A673 (cell line): ENCODE data around the gene MSH5. TPM values are rescaled to one million over a fixed set of nuclear protein-coding genes. Genes with fewer than 3 reads are reported as not detected.

Source experiments
- BruUV-seq: library from RNA; stranded (reverse); fragments of 400-500 nt; replicated peaks from 2 replicates; lab custom pipeline; 2021; lab: Mats Ljungman, UMichigan
- CTCF ChIA-PET: fragments of 300-600 bp; sonication (Branson Sonifier 250); formaldehyde crosslinking; loops from one replicate; lab custom pipeline; 2022; ENCODE audit warnings: antibody characterized with exemption; lab: Charles Lee
- POLR2A ChIA-PET: fragments of 300-600 bp; sonication (Branson Sonifier 250); formaldehyde crosslinking; loops from one replicate; lab custom pipeline; 2022; ENCODE audit warnings: antibody characterized with exemption; ENCODE audit not compliant: low non-redundant PET; lab: Charles Lee
- DNase-seq: peaks from one replicate; pipeline ENCODE4 v3.0.0-alpha.2; 2015; ENCODE audit warnings: low spot score
- H3K27ac ChIP-seq: fragments of 200-600 bp; sonication (generic); 2 replicates; pipeline ENCODE4 v1.5.1; 2016; ENCODE audit warnings: mixed run types, low read depth, mild to moderate bottlenecking, mixed read lengths, antibody characterized with exemption, low read length; ENCODE audit not compliant: poor library complexity, severe bottlenecking
- H3K27me3 ChIP-seq: fragments of 200-600 bp; sonication (generic); replicated peaks from 2 replicates; pipeline ENCODE4 v1.6.1; 2017; ENCODE audit warnings: mixed run types, low read depth, mild to moderate bottlenecking, mixed read lengths, antibody characterized with exemption, low read length; ENCODE audit not compliant: insufficient read depth, poor library complexity
- H3K36me3 ChIP-seq: fragments of 200-600 bp; sonication (generic); 2 replicates; pipeline ENCODE4 v1.6.1; 2016; ENCODE audit warnings: mixed run types, mild to moderate bottlenecking, mixed read lengths, antibody characterized with exemption, low read length; ENCODE audit not compliant: insufficient read depth, poor library complexity, severe bottlenecking
- H3K4me1 ChIP-seq: fragments of 200-600 bp; sonication (generic); 2 replicates; pipeline ENCODE4 v1.6.1; 2017; ENCODE audit warnings: mixed run types, mild to moderate bottlenecking, mixed read lengths, antibody characterized with exemption, low read length; ENCODE audit not compliant: insufficient read depth, poor library complexity, severe bottlenecking
- H3K4me3 ChIP-seq: fragments of 200-600 bp; sonication (generic); 2 replicates; pipeline ENCODE4 v1.5.1; 2016; ENCODE audit warnings: low read depth, mixed run types, mild to moderate bottlenecking, mixed read lengths, low read length; ENCODE audit not compliant: poor library complexity, severe bottlenecking
- H3K9me3 ChIP-seq: fragments of 200-600 bp; sonication (generic); 2 replicates; pipeline ENCODE4 v1.6.1; 2016; ENCODE audit warnings: mixed run types, low read depth, mild to moderate bottlenecking, mixed read lengths, antibody characterized with exemption, low read length; ENCODE audit not compliant: poor library complexity, severe bottlenecking
- EZH2 ChIP-seq: fragments of 200-600 bp; sonication (generic); IDR thresholded peaks from 2 replicates; pipeline ENCODE4 v1.6.1; 2017; ENCODE audit warnings: borderline replicate concordance, low read depth, mild to moderate bottlenecking, mixed read lengths, antibody characterized with exemption, low read length; ENCODE audit not compliant: poor library complexity, severe bottlenecking
- intact Hi-C: fragments of 100-400 bp; cut with micrococcal nuclease; formaldehyde crosslinking; loops from one replicate; pipeline ENCODE4 v1.10.0; 2022; ENCODE audit not compliant: unreplicated experiment
- total RNA-seq: library from RNA; stranded (reverse); gene quantifications from 2 replicates; pipeline ENCODE4 v1.2.3, GENCODE V29; 2021
- TF ChIP-seq, protein P1 (sequence below): fragments of 300-800, 200-600 bp; sonication (generic); conservative IDR thresholded peaks from 2 replicates; pipeline ENCODE4 v1.5.1; 2017; ENCODE audit warnings: low read depth, mild to moderate bottlenecking, antibody characterized with exemption, low read length, moderate library complexity, mixed read lengths

Gene MSH5
- total RNA-seq, 1 experiment from 2014 or later = 76.4 TPM

DNA sequence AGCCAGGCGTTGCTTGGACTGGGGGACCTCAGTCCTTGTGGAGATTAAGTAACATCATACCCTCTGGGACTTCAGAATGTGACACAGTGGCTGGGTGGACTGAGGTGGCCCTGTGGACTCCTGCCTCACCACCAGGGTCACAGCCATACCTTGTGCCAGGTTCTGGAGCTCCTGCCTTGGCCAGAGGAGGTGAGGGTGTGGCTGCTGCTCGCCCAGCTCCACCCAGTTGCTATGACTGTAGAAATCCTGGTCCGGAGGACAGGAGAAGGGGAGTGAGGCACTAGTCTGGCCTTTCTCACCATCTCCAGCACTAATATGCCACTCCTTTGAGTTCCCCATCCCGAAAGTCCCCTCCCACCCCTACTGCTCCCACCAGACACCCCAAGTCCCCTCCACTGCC, 35.4 kb downstream of the MSH5 start:
- no TSS peak for BruUV-seq
- TF ChIP-seq, protein P1, sequence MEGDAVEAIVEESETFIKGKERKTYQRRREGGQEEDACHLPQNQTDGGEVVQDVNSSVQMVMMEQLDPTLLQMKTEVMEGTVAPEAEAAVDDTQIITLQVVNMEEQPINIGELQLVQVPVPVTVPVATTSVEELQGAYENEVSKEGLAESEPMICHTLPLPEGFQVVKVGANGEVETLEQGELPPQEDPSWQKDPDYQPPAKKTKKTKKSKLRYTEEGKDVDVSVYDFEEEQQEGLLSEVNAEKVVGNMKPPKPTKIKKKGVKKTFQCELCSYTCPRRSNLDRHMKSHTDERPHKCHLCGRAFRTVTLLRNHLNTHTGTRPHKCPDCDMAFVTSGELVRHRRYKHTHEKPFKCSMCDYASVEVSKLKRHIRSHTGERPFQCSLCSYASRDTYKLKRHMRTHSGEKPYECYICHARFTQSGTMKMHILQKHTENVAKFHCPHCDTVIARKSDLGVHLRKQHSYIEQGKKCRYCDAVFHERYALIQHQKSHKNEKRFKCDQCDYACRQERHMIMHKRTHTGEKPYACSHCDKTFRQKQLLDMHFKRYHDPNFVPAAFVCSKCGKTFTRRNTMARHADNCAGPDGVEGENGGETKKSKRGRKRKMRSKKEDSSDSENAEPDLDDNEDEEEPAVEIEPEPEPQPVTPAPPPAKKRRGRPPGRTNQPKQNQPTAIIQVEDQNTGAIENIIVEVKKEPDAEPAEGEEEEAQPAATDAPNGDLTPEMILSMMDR = no peak
- TF ChIP-seq EZH2 = no peak
- no peaks in the 10 kb centered on the region for H3K27me3 ChIP-seq
- CTCF ChIA-PET = interaction anchor here (0.6 kb wide), 1 partner anchor 58 kb away, joined by 6 read pairs; no protein-coding TSS in a partner anchor
- no peak overlapping the region for H3K27ac ChIP-seq
- DNase-seq = no peak
- POLR2A ChIA-PET = interaction anchor here (0.6 kb wide), 2 partner anchors 9 to 27 kb away, joined by 3 read pairs; no protein-coding TSS in a partner anchor
- no peaks in the 10 kb centered on the region for H3K9me3 ChIP-seq
- intact Hi-C loops = no loop called here
- no peak overlapping the region for H3K4me3 ChIP-seq
- peaks cover 11% of the 10 kb centered on the region for H3K4me1 ChIP-seq
- peaks cover 24% of the 10 kb centered on the region for H3K36me3 ChIP-seq

DNA sequence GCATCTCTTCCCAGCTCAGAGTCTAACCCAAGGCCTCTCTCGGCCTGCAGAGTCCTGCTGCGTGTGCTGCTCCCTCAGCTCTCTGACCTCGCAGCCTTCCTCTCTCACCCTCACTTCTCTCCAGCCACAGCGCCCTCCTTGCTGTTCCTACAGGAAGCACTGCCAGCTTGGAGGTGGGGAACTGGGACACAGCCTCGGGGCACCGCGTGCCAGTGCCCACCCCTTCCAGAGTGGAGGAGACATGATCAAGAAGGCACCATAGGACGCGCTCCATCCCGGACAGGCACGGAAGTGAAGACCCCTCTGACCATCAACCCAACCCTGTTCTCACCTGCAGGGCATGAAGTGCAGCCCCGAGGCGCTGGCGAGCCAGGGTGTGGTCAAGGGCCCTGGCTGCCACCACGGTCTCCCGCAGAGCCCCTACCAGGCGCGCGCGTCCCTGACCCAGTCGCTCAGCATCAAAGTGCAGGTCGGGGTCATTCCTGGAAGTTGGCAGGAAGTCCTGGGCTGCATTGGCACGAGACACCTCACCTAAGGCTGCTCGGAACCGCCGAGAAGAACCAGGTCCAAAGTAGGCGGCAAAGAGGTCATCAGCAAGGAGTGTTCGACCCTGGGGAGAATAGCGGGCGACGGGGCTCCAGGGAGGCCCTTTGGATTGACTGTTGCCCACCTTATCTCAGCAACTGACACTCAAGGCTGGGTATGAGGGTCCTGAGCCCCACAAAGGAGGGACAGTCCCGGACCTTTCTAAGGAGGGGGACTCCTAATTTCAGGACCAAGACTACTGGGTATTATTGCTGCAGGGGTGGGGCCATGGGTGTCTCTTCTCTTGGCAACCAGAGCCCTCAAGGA, 36.1 kb downstream of the MSH5 start:
- Histone ChIP-seq H3K27me3 (no peaks in the 10 kb centered on the region), H3K4me3 (no peak overlapping the region), H3K4me1 (peaks cover 11% of the 10 kb centered on the region), H3K27ac (no peak overlapping the region), H3K9me3 (no peaks in the 10 kb centered on the region), H3K36me3 (peaks cover 30% of the 10 kb centered on the region)
- ChIA-PET POLR2A (interaction anchor here (0.6 kb wide), 1 partner anchor 8 kb away, joined by 3 read pairs; no protein-coding TSS in a partner anchor), CTCF (interaction anchor here (0.6 kb wide), 1 partner anchor 59 kb away, joined by 6 read pairs; no protein-coding TSS in a partner anchor)
- DNase-seq = no peak
- intact Hi-C loops = no loop called here
- TF ChIP-seq EZH2 = no peak
- TF ChIP-seq, protein P1 = no peak
- BruUV-seq = no TSS peak

DNA sequence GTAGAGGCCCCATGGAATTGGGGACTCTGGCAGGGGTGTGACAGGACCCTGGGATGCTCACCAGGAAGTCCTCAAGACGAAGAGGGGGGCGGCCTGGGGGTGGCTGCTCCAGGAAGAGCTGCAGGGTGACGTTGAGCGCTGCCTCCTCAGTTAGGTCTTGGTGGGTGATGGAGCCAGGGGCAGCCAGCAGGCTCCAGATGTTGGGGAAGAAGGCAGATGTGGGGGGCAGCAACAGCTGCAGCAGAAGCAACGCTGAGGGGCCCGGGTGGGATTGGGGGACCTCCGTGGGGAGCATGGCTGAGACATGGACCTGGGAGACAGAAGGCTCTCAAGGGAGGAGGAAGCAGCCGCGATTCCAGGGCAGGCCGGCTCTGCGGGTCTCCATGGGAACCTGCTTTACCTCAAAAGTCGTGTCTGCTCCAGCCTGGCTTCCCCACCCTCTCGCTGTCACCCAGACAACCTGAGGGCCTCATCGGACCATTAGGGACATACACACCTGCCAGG, 36.7 kb downstream of the MSH5 start:
- H3K4me1 ChIP-seq = peaks cover 11% of the 10 kb centered on the region
- no peaks in the 10 kb centered on the region for H3K9me3 ChIP-seq
- H3K27ac ChIP-seq = peak overlapping the region; percentile 47
- H3K27me3 ChIP-seq = no peaks in the 10 kb centered on the region
- intact Hi-C loops = no loop called here
- POLR2A ChIA-PET = no interaction called here
- H3K36me3 ChIP-seq = peaks cover 36% of the 10 kb centered on the region
- no TSS peak for BruUV-seq
- CTCF ChIA-PET = no interaction called here
- no peak overlapping the region for H3K4me3 ChIP-seq
- TF ChIP-seq, protein P1 = no peak
- TF ChIP-seq EZH2 = no peak
- DNase-seq = no peak
